Small intestine (tissue), 7 donors: ENCODE measurements around the gene RABL3. TPM values are rescaled to one million over a fixed set of nuclear protein-coding genes. Genes with fewer than 3 reads are reported as not detected.
"Not testable (repeated sequence)": the region's sequence is repeated elsewhere in the genome, so short reads cannot be mapped to it uniquely, and the experiment has no call there.

Experiments
- DNase-seq, 2 donors: peaks; one replicate each; pipeline versions ENCODE4 v3.0.0 to v3.0.0-alpha.2; 2013
- FAIRE-seq: peaks from 2 replicates; lab custom pipeline; 2012; peaks lifted over from hg19 to GRCh38; lab: Jason Lieb, UNC
- H3K27ac ChIP-seq, 3 donors: one replicate each; pipeline ENCODE4 v1.5.1; 2013; ENCODE audit warnings: low read length in 2 of 3, mild to moderate bottlenecking in 2 of 3, control low read depth in 1 of 3, inconsistent platforms in 1 of 3, low read depth in 1 of 3, moderate library complexity in 1 of 3
- H3K27me3 ChIP-seq, 3 donors: one replicate each; pipeline ENCODE4 v1.6.1; 2013; ENCODE audit warnings: low read length in 3 of 3, inconsistent platforms in 1 of 3; ENCODE audit not compliant: control insufficient read depth in 3 of 3, insufficient read depth in 3 of 3
- H3K36me3 ChIP-seq, 3 donors: one replicate each; pipeline ENCODE4 v1.6.1; 2013; ENCODE audit warnings: low read length in 3 of 3, inconsistent platforms in 1 of 3, low read depth in 1 of 3, mild to moderate bottlenecking in 1 of 3, moderate library complexity in 1 of 3; ENCODE audit not compliant: control insufficient read depth in 3 of 3, insufficient read depth in 2 of 3
- H3K4me1 ChIP-seq, 3 donors: one replicate each; pipeline ENCODE4 v1.6.1; 2013; ENCODE audit warnings: low read length in 2 of 3, inconsistent platforms in 1 of 3, low read depth in 1 of 3, mild to moderate bottlenecking in 1 of 3, moderate library complexity in 1 of 3; ENCODE audit not compliant: control insufficient read depth in 3 of 3, insufficient read depth in 2 of 3
- H3K4me3 ChIP-seq, 3 donors: one replicate each; pipeline ENCODE4 v1.5.1; 2013; ENCODE audit warnings: low read length in 3 of 3, control low read depth in 1 of 3, inconsistent platforms in 1 of 3, low read depth in 1 of 3, mild to moderate bottlenecking in 1 of 3, moderate library complexity in 1 of 3
- H3K9me3 ChIP-seq, 2 donors: one replicate each; pipeline ENCODE4 v1.6.1; 2013; ENCODE audit warnings: low read depth in 1 of 2, low read length in 1 of 2; ENCODE audit not compliant: control insufficient read depth in 2 of 2, insufficient read depth in 1 of 2
- WGBS, 3 donors: extraction: QIAGEN DNeasy Blood & Tissue Kit; methylation state at CpG; one replicate each; pipeline ENCODE4 v1.1.7; 2013; 5-methylcytosine and 5-hydroxymethylcytosine counted together
- polyA plus RNA-seq, 4 donors: library from polyadenylated mRNA; stranded (reverse) in 3 of 4; unstranded in 1 of 4; fragments of 200-250 nt in 3 of 4; fragments of 120-200 nt in 1 of 4; gene quantifications; one replicate each; pipeline versions ENCODE4 v1.2.1 to v1.2.3, GENCODE V29; 2013
- donor health status: healthy with polysubstance abuse.
- donor health status: control.
- donor health status: control.
- donor health status: Bipolar disorder and iron deficiency.
- donor health status: healthy.

Gene RABL3
- polyA plus RNA-seq, 4 donors: 7.6 to 20.8 (median 10.2) TPM

DNA sequence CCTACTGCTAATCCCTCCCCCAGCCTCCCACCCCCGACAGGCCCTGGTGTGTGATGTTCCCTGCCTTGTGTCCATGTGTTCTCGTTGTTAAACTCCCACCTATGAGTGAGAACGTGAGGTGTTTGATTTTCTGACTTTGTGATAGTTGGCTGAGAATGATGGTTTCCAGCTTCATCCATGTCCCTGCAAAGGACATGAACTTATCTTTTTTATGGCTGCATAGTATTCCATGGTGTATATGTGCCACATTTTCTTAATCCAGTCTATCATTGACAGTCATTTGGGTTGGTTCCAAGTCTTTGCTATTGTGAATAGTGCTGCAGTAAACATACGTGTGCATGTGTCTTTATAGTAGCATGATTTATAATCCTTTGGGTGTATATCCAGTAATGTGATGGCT is 16.2 kb upstream of the RABL3 start:
- not testable (repeated sequence) for H3K27ac ChIP-seq, H3K36me3 ChIP-seq, DNase-seq, H3K27me3 ChIP-seq, H3K9me3 ChIP-seq, FAIRE-seq, H3K4me1 ChIP-seq, H3K4me3 ChIP-seq
- WGBS, 3 donors: 84 to 94% (median 90%) methylated on average over 4 of the region's 4 CpGs

GRCh38 chr3:120756061-120756460 is 13.7 kb upstream of the RABL3 start:
- H3K4me3 ChIP-seq: no peak overlapping the region
- WGBS, 3 donors: 85 to 100% (median 92%) methylated on average over 2 of the region's 2 CpGs
- no peak for DNase-seq
- no peak overlapping the region for H3K27ac ChIP-seq
- no peaks in the 10 kb centered on the region for H3K9me3 ChIP-seq
- H3K4me1 ChIP-seq: no peaks in the 10 kb centered on the region
- no peak for FAIRE-seq
- peaks cover 0 to 3% (median 1%) of the 10 kb centered on the region in 3 donors for H3K36me3 ChIP-seq
- H3K27me3 ChIP-seq: no peaks in the 10 kb centered on the region

- Histone ChIP-seq H3K27me3 (no peaks in the 10 kb centered on the region), H3K9me3 (no peaks in the 10 kb centered on the region), H3K4me1 (no peaks in the 10 kb centered on the region), H3K36me3 (peaks cover 2 to 5% (median 3%) of the 10 kb centered on the region in 3 donors), H3K27ac (no peak overlapping the region), H3K4me3 (no peak overlapping the region)
- no peak for FAIRE-seq
- DNase-seq: no peak
Observed at GRCh38 chr3:120753810-120754209, 11.5 kb upstream of the RABL3 start.

- no peaks in the 10 kb centered on the region for H3K27me3 ChIP-seq
- WGBS, 3 donors: 95 to 99% (median 97%) methylated on average over 2 of the region's 2 CpGs
- no peaks in the 10 kb centered on the region for H3K4me1 ChIP-seq
- H3K9me3 ChIP-seq: no peaks in the 10 kb centered on the region
- FAIRE-seq (peak; percentile 5), DNase-seq (no peak)
- no peak overlapping the region for H3K4me3 ChIP-seq
- H3K27ac ChIP-seq: no peak overlapping the region
- H3K36me3 ChIP-seq: peaks cover 2 to 5% (median 3%) of the 10 kb centered on the region in 3 donors
Observed at GRCh38 chr3:120752865-120753264, 10.5 kb upstream of the RABL3 start.

- H3K27ac ChIP-seq: no peak overlapping the region
- H3K27me3 ChIP-seq: no peaks in the 10 kb centered on the region
- FAIRE-seq (no peak), DNase-seq (no peak)
- WGBS, 3 donors: 94 to 100% (median 99%) methylated on average over 1 of the region's 1 CpG
- H3K9me3 ChIP-seq: no peaks in the 10 kb centered on the region
- H3K4me1 ChIP-seq: no peaks in the 10 kb centered on the region
- no peak overlapping the region for H3K4me3 ChIP-seq
- peaks cover 2 to 5% (median 3%) of the 10 kb centered on the region in 3 donors for H3K36me3 ChIP-seq
Observed at GRCh38 chr3:120752230-120752629, 9.9 kb upstream of the RABL3 start.

DNA sequence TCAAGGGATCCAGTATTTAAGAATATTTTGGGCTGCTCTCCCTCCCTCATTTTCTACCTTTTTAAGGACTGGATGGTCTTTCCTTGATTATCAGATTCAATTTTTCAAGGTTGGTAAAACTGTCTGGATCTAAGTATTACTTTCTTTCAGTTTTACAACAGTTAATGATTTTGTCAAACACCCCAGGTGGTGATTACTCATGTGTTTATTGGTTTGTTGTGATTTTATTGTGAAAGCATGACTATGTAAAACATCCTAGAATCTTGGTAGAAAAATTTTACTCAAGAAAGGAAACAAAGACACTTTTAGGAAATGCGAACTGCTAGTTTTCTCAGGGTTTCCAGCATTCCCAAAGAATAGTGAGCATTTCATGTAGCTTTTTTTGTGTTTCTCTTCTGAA is 7.5 kb upstream of the RABL3 start:
- Histone ChIP-seq H3K27me3 (no peaks in the 10 kb centered on the region), H3K36me3 (peaks cover 2 to 5% (median 3%) of the 10 kb centered on the region in 3 donors), H3K4me3 (no peak overlapping the region), H3K4me1 (no peaks in the 10 kb centered on the region), H3K9me3 (no peaks in the 10 kb centered on the region), H3K27ac (no peak overlapping the region)
- WGBS, 3 donors: 96 to 97% (median 97%) methylated on average over 1 of the region's 1 CpG
- DNase-seq (no peak), FAIRE-seq (no peak)

GRCh38 chr3:120745466-120745865 is 3.1 kb upstream of the RABL3 start:
- 82 to 86% (median 85%) methylated on average over 3 of the region's 3 CpGs for WGBS, 3 donors
- Histone ChIP-seq H3K4me3 (no peak overlapping the region), H3K27ac (no peak overlapping the region), H3K36me3 (peaks cover 0 to 1% (median 0%) of the 10 kb centered on the region in 3 donors), H3K4me1 (peaks cover 4 to 16% (median 9%) of the 10 kb centered on the region in 3 donors), H3K9me3 (no peaks in the 10 kb centered on the region), H3K27me3 (no peaks in the 10 kb centered on the region)
- DNase-seq (no peak), FAIRE-seq (no peak)

GRCh38 chr3:120743556-120744195 is 1.4 kb upstream of the RABL3 start:
- peak in 1 of 2 donors; percentile 29 for DNase-seq
- no peaks in the 10 kb centered on the region for H3K36me3 ChIP-seq
- no peaks in the 10 kb centered on the region for H3K27me3 ChIP-seq
- H3K27ac ChIP-seq: peak overlapping the region in 2 of 3 donors; percentile 92 to 95
- FAIRE-seq: no peak
- peaks cover 0 to 10% of the 10 kb centered on the region in 2 donors for H3K9me3 ChIP-seq
- WGBS, 3 donors: 28 to 48% (median 40%) methylated on average over 6 of the region's 6 CpGs
- H3K4me3 ChIP-seq: peak overlapping the region in 2 of 3 donors; percentile 94 to 99
- peaks cover 4 to 16% (median 9%) of the 10 kb centered on the region in 3 donors for H3K4me1 ChIP-seq
